KBM-7 (cell line): ENCODE results near the gene C10orf67.
"Not testable (repeated sequence)": the region's sequence is repeated elsewhere in the genome, so short reads cannot be mapped to it uniquely, and the experiment has no call there.

Experiments used
- DNase-seq: peaks from one replicate; pipeline ENCODE4 v3.0.0-alpha.2; 2015
- in situ Hi-C: fragments of 300-500 bp; cut with MboI; formaldehyde crosslinking; loops from 2 replicates; pipeline ENCODE4 v1.14.3; 2020; ENCODE audit warnings: low sequenced_read_pairs, low pct_unique_long_range_greater_than_20kb, mixed read lengths

The C10orf67 gene

GRCh38 chr10:23291551-23292334 lies 52.9 kb downstream of the C10orf67 start:
- in situ Hi-C loops = loop anchor here (25.0 kb wide), 1 partner anchor 129 kb away; no protein-coding TSS in a partner anchor
- DNase-seq = no peak

GRCh38 chr10:23284674-23285335 lies 59.8 kb downstream of the C10orf67 start:
- no peak for DNase-seq
- in situ Hi-C loops = loop anchor here (25.0 kb wide), 1 partner anchor 123 kb away; no protein-coding TSS in a partner anchor

GRCh38 chr10:23284155-23284554 lies 60.4 kb downstream of the C10orf67 start:
- DNase-seq = no peak
- in situ Hi-C loops = loop anchor here (25.0 kb wide), 1 partner anchor 122 kb away; no protein-coding TSS in a partner anchor

- in situ Hi-C loops = loop anchor here (25.0 kb wide), 1 partner anchor 121 kb away; no protein-coding TSS in a partner anchor
- no peak for DNase-seq
Measured at GRCh38 chr10:23283680-23284079, 60.9 kb downstream of the C10orf67 start.

- no peak for DNase-seq
- in situ Hi-C loops = loop anchor here (25.0 kb wide), 1 partner anchor 119 kb away; no protein-coding TSS in a partner anchor
Measured at GRCh38 chr10:23281044-23281433, 63.6 kb downstream of the C10orf67 start.

GRCh38 chr10:23280419-23281043 lies 64.1 kb downstream of the C10orf67 start:
- no peak for DNase-seq
- in situ Hi-C loops = loop anchor here (25.0 kb wide), 1 partner anchor 118 kb away; no protein-coding TSS in a partner anchor

- DNase-seq = no peak
- in situ Hi-C loops = loop anchor here (25.0 kb wide), 1 partner anchor 113 kb away; no protein-coding TSS in a partner anchor
Measured at GRCh38 chr10:23275355-23275754, 69.2 kb downstream of the C10orf67 start.

- in situ Hi-C loops, DNase-seq: not testable (repeated sequence)
Measured at GRCh38 chr10:23274179-23274578, 70.4 kb downstream of the C10orf67 start.

GRCh38 chr10:23270531-23270930 lies 74.1 kb downstream of the C10orf67 start:
- in situ Hi-C loops = no loop called here

GRCh38 chr10:23263441-23264164 lies 81.0 kb downstream of the C10orf67 start:
- no peak for DNase-seq
- in situ Hi-C loops = no loop called here

More at GRCh38 chr10:23270531-23270930, 74.1 kb downstream of the C10orf67 start:
- DNase-seq = no peak

GRCh38 chr10:23262928-23263327 lies 81.7 kb downstream of the C10orf67 start:
- in situ Hi-C loops = no loop called here

GRCh38 chr10:23258516-23258915 lies 86.1 kb downstream of the C10orf67 start:
- in situ Hi-C loops = no loop called here
- DNase-seq = no peak

More at GRCh38 chr10:23262928-23263327, 81.7 kb downstream of the C10orf67 start:
- DNase-seq = no peak

- no peak for DNase-seq
- in situ Hi-C loops = no loop called here
Measured at GRCh38 chr10:23253780-23254179, 90.8 kb downstream of the C10orf67 start.

- in situ Hi-C loops, DNase-seq: not testable (repeated sequence)
Measured at GRCh38 chr10:23252859-23253258, 91.7 kb downstream of the C10orf67 start.

- DNase-seq, in situ Hi-C loops: not testable (repeated sequence)
Measured at GRCh38 chr10:23241779-23242178, 102.8 kb downstream of the C10orf67 start.

- in situ Hi-C loops = no loop called here
- no peak for DNase-seq
Measured at GRCh38 chr10:23238015-23238414, 106.6 kb downstream of the C10orf67 start.

GRCh38 chr10:23230582-23230981 lies 114.0 kb downstream of the C10orf67 start:
- in situ Hi-C loops = no loop called here
- DNase-seq = no peak

GRCh38 chr10:23217471-23217870 lies 127.1 kb downstream of the C10orf67 start:
- DNase-seq = no peak
- in situ Hi-C loops = no loop called here
